Panc1 (cell line): ENCODE data around the gene KRTAP10-7. TPM values are rescaled to one million over a fixed set of nuclear protein-coding genes. Genes with fewer than 3 reads are reported as not detected.

Source experiments
- ATAC-seq: fragments of 200-7000 bp; cut with Tn5 transposase; 2 replicates; pipeline ENCODE4 v1.9.1; 2020; ENCODE audit warnings: mild to moderate bottlenecking, moderate library complexity
- BruUV-seq: library from RNA; stranded (reverse); fragments of 400-500 nt; replicated peaks from 2 replicates; lab custom pipeline; 2021; lab: Mats Ljungman, UMichigan
- CTCF ChIA-PET: fragments of 300-600 bp; sonication (Branson Sonifier 250); formaldehyde crosslinking; loops from one replicate; lab custom pipeline; 2022; ENCODE audit warnings: antibody characterized with exemption; lab: Charles Lee
- POLR2A ChIA-PET: fragments of 300-600 bp; sonication (Branson Sonifier 250); formaldehyde crosslinking; loops from one replicate; lab custom pipeline; 2022; ENCODE audit warnings: antibody characterized with exemption; lab: Charles Lee
- DNase-seq: peaks from one replicate; pipeline ENCODE4 v3.0.0-alpha.2; 2010; ENCODE audit warnings: low read depth, low spot score
- H3K27ac ChIP-seq: 2 replicates; pipeline ENCODE4 v1.5.1; 2011; ENCODE audit warnings: mild to moderate bottlenecking, low read length, inconsistent platforms
- H3K27me3 ChIP-seq: fragments of 200-500 bp; sonication (Bioruptor generic); 2 replicates; pipeline ENCODE4 v1.6.0; 2014; ENCODE audit warnings: low read length, inconsistent platforms; ENCODE audit not compliant: control insufficient read depth, insufficient read depth
- H3K36me3 ChIP-seq: fragments of 200-500 bp; sonication (Bioruptor generic); 2 replicates; pipeline ENCODE4 v1.5.1; 2014; ENCODE audit warnings: inconsistent platforms, mild to moderate bottlenecking, low read length, moderate library complexity; ENCODE audit not compliant: control insufficient read depth, insufficient read depth
- H3K4me1 ChIP-seq: 2 replicates; pipeline ENCODE4 v1.5.1; 2011; ENCODE audit warnings: inconsistent platforms, mild to moderate bottlenecking, low read length, moderate library complexity; ENCODE audit not compliant: control insufficient read depth, insufficient read depth
- H3K4me3 ChIP-seq, 2 experiments: 2 replicates each; pipeline ENCODE4 v1.5.1; 2011 to 2012; ENCODE audit warnings: low read depth in 2 of 2, low read length in 2 of 2, mild to moderate bottlenecking in 2 of 2, inconsistent platforms in 1 of 2, moderate library complexity in 1 of 2
- H3K9me3 ChIP-seq: fragments of 200-500 bp; sonication (Bioruptor generic); 2 replicates; pipeline ENCODE4 v1.5.1; 2014; ENCODE audit warnings: low read depth, mild to moderate bottlenecking, inconsistent platforms, low read length, moderate library complexity; ENCODE audit not compliant: control insufficient read depth, insufficient read depth
- POLR2AphosphoS5 ChIP-seq: IDR thresholded peaks from 2 replicates; pipeline ENCODE4 v1.6.1; 2012; ENCODE audit warnings: mild to moderate bottlenecking, low read depth, low read length, moderate library complexity
- SIN3A ChIP-seq: IDR thresholded peaks from 2 replicates; pipeline ENCODE4 v1.6.1; 2012; ENCODE audit warnings: low read depth, mild to moderate bottlenecking, low read length, moderate library complexity, borderline replicate concordance; ENCODE audit not compliant: insufficient read depth
- TCF7L2 ChIP-seq: IDR thresholded peaks from 2 replicates; pipeline ENCODE4 v1.6.1; 2011; ENCODE audit warnings: mild to moderate bottlenecking, low read depth, low read length, inconsistent platforms
- in situ Hi-C: cut with HindIII; loops from 2 replicates; pipeline ENCODE4 v1.10.0; 2016; ENCODE audit warnings: low sequenced_read_pairs, low pct_unique_long_range_greater_than_20kb
- intact Hi-C: fragments of 100-400 bp; cut with micrococcal nuclease; formaldehyde crosslinking; loops from one replicate; pipeline ENCODE4 v1.10.0; 2022; ENCODE audit not compliant: unreplicated experiment
- total RNA-seq: library from RNA; stranded (reverse); gene quantifications from one replicate; pipeline ENCODE4 v1.2.1, GENCODE V29; 2021; ENCODE audit not compliant: unreplicated experiment
- TF ChIP-seq, protein P1 (sequence below), 2 experiments: IDR thresholded peaks; 2 replicates each; pipeline ENCODE4 v1.6.1; 2011 to 2012; ENCODE audit warnings: low read depth in 2 of 2, control low read depth in 1 of 2, low read length in 1 of 2, mild to moderate bottlenecking in 1 of 2, moderate library complexity in 1 of 2; ENCODE audit not compliant: insufficient read depth in 1 of 2
- TF ChIP-seq, protein P2 (sequence below): fragments of 450-650 bp; IDR thresholded peaks from 2 replicates; pipeline ENCODE4 v1.5.1; 2017; ENCODE audit warnings: mild to moderate bottlenecking

The KRTAP10-7 gene
- total RNA-seq, 1 experiment from 2014 or later = not detected

DNA sequence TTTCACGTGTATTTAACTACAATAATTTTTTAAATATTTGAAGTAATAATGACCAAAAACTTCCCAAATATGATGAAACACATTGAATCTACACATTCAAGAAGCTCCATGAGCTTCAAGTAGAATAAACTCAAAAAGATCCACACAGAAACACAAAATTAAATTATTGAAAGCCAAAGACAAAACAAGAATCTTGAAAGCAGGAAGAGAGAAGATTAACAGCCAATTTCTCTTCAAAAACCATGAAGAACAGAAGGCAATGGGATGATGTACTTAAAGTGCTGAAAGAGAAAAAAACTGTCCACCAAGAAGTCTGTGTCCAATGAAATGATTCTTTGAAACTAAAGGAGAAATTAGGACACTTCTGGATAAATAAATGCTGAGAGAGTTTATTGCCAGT is 31.7 kb downstream of the KRTAP10-7 start:
- ATAC-seq = no peak
- no peak overlapping the region for H3K27ac ChIP-seq
- BruUV-seq = no TSS peak
- POLR2A ChIA-PET = no interaction called here
- H3K4me1 ChIP-seq = no peaks in the 10 kb centered on the region
- H3K36me3 ChIP-seq = no peaks in the 10 kb centered on the region
- CTCF ChIA-PET = no interaction called here
- intact Hi-C loops (no loop called here), in situ Hi-C loops (no loop called here)
- TF ChIP-seq, protein P1, sequence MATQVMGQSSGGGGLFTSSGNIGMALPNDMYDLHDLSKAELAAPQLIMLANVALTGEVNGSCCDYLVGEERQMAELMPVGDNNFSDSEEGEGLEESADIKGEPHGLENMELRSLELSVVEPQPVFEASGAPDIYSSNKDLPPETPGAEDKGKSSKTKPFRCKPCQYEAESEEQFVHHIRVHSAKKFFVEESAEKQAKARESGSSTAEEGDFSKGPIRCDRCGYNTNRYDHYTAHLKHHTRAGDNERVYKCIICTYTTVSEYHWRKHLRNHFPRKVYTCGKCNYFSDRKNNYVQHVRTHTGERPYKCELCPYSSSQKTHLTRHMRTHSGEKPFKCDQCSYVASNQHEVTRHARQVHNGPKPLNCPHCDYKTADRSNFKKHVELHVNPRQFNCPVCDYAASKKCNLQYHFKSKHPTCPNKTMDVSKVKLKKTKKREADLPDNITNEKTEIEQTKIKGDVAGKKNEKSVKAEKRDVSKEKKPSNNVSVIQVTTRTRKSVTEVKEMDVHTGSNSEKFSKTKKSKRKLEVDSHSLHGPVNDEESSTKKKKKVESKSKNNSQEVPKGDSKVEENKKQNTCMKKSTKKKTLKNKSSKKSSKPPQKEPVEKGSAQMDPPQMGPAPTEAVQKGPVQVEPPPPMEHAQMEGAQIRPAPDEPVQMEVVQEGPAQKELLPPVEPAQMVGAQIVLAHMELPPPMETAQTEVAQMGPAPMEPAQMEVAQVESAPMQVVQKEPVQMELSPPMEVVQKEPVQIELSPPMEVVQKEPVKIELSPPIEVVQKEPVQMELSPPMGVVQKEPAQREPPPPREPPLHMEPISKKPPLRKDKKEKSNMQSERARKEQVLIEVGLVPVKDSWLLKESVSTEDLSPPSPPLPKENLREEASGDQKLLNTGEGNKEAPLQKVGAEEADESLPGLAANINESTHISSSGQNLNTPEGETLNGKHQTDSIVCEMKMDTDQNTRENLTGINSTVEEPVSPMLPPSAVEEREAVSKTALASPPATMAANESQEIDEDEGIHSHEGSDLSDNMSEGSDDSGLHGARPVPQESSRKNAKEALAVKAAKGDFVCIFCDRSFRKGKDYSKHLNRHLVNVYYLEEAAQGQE (IDR thresholded peaks at IDR 0.05; ENCODE audit: insufficient read depth in 1 of 2, low read depth in 2 of 2, low read length in 1 of 2) = no peak
- TF ChIP-seq, protein P2, sequence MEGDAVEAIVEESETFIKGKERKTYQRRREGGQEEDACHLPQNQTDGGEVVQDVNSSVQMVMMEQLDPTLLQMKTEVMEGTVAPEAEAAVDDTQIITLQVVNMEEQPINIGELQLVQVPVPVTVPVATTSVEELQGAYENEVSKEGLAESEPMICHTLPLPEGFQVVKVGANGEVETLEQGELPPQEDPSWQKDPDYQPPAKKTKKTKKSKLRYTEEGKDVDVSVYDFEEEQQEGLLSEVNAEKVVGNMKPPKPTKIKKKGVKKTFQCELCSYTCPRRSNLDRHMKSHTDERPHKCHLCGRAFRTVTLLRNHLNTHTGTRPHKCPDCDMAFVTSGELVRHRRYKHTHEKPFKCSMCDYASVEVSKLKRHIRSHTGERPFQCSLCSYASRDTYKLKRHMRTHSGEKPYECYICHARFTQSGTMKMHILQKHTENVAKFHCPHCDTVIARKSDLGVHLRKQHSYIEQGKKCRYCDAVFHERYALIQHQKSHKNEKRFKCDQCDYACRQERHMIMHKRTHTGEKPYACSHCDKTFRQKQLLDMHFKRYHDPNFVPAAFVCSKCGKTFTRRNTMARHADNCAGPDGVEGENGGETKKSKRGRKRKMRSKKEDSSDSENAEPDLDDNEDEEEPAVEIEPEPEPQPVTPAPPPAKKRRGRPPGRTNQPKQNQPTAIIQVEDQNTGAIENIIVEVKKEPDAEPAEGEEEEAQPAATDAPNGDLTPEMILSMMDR = no peak
- TF ChIP-seq SIN3A (no peak), POLR2AphosphoS5 (no peak), TCF7L2 (no peak)
- no peaks in the 10 kb centered on the region; the same call in 1 of the 2 replicates for H3K9me3 ChIP-seq
- no peak overlapping the region for H3K4me3 ChIP-seq
- no peaks in the 10 kb centered on the region for H3K27me3 ChIP-seq
- no peak for DNase-seq

GRCh38 chr21:44636209-44637017 is 36.0 kb downstream of the KRTAP10-7 start:
- no peaks in the 10 kb centered on the region for H3K27me3 ChIP-seq
- H3K4me1 ChIP-seq = no peaks in the 10 kb centered on the region
- H3K27ac ChIP-seq = no peak overlapping the region
- H3K4me3 ChIP-seq = no peak overlapping the region
- TF ChIP-seq, protein P1 (IDR thresholded peaks at IDR 0.05; ENCODE audit: insufficient read depth in 1 of 2, low read depth in 2 of 2, low read length in 1 of 2) = no peak
- TF ChIP-seq POLR2AphosphoS5 = no peak
- no peak for TF ChIP-seq SIN3A
- TF ChIP-seq TCF7L2 = no peak
- TF ChIP-seq, protein P2 = no peak
- no peak; the same call in 1 of the 2 replicates for ATAC-seq
- intact Hi-C loops (no loop called here), in situ Hi-C loops (no loop called here)
- ChIA-PET POLR2A (no interaction called here), CTCF (no interaction called here)
- BruUV-seq = no TSS peak
- no peak for DNase-seq
- H3K36me3 ChIP-seq = no peaks in the 10 kb centered on the region
- no peaks in the 10 kb centered on the region; the same call in 1 of the 2 replicates for H3K9me3 ChIP-seq
